CD4-positive, alpha-beta T cell treated with Interleukin-10 for 1 hour (primary cell): ENCODE data around the gene CAPRIN2.
A peak's percentile ranks its signal among the peaks of the same experiment; 100 is the strongest.

Experiments
- DNase-seq: peaks from one replicate; pipeline ENCODE4 v3.0.0-alpha.2; 2020

CAPRIN2 gene

DNA sequence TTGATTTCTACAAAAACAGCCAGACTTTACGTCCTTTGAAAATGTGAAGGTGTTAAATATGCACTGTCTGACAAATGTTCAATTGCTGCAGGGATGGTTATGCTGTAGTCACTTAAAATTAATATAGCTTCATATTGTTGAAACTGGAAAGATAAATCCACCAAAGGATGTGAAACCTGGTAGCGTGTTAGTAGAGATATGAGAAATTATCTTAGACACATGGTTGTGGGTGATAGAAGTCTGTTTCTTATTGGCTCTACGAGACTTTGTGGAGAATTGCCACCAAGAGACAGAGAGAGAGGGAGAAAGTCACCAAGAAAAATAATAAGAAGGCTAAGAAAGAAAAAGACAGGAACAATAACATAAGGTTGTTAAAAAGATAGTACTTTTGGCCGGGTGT, 2.6 kb upstream of the CAPRIN2 start:
- no peak for DNase-seq

DNA sequence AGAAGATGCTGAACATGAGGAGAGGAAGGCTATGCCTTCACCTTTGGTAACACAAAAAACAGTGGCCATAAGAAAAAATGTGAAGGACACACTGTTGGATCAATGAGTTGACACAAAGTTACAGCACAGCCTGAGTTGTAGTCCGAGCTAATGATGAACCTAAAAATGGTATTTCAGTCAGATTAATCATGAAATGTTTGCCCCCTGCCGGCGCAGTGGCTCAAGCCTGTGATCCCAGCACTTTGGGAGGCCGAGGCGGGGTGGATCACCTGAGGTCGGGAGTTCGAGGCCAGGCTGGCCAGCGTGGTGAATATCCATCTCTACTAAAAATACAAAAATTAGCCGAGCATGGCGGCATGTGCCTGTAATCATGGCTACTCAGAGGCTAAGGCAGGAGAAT, 1.3 kb upstream of the CAPRIN2 start:
- no peak for DNase-seq

DNA sequence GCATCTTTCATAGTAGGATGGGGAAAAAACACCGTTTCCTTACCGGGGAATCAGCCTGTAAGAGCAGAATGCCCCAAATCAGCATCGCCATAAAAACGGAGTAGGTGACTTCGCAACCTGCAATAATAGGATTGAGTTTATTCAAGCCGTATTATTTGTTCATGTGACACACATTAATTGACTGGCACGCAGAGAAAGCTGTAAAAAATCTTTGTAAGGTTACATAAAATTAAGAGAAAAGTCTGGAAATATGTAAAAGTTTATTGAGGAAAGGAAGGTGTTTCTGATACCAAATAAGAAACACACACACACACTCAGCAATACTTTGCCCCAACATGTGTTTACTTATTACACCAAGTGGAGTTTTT, 628 bp upstream of the CAPRIN2 start:
- DNase-seq: no peak

DNA sequence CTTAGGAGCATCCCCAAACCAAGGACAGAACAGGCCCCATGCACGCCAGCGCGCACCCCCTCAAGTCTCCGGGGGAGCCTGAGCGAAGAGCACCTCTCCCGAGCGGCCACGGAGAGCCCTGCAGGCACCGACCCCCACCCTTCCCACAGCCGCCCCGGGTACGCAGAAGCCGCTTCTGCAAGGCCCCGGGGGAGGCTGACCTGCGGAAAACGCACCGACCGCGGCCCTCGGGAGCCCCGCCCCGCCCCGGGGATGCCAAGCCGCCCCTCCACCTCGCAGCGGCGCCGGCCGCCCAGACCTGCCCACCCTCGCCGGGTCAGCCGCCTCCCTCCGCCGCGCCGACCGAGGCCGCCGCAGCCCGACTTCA, 385 bp downstream of the CAPRIN2 start:
- no peak for DNase-seq

DNA sequence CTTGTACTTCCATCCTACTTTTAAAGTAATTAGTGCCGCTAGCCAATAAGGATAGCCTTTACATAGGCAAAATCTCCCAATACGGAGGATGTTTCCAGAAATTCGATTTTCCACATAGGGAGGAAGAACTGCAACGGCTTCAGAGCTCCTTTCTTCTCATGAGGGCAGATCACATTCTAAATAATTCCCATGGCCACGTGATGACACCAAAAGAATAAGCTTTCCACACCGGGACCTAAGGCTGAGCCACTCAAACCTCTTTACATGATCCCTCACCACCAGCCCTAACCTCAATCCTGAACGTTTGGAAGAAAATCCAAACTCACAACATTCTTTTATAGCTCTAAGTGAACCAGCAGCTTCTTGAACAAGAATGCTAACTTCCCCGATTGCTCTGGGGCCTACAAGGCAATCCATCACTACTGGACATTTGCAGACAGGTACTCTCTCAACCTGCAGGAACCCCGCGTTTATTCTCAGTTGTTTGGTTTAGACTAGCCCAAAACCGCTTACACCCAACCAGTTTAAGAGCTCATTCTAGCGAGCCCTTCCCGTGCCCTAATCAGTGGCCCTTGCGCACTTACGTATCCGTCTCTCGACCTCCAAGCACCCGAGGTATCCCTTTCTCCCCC, 884 bp downstream of the CAPRIN2 start:
- no peak for DNase-seq

DNA sequence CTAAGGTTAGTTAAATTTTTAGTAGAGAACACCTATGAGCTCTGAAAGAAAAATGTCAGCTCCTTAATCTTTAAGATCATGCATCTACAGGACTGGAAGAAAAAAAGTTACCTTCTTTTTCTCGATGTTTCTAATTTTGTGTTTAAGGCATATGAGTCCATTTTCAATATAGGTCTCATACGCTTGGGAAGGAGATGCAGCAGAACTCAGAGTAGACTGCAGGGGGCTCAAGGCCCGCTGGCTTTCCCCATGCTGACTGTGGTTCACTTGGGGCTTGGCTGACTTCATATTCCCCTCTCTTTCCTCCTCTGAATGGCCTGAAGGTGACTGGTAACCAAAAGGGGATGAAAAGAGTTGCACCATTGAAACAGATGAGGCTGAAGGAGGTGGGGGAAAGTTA, 1.5 kb downstream of the CAPRIN2 start:
- peak; percentile 15 for DNase-seq

DNA sequence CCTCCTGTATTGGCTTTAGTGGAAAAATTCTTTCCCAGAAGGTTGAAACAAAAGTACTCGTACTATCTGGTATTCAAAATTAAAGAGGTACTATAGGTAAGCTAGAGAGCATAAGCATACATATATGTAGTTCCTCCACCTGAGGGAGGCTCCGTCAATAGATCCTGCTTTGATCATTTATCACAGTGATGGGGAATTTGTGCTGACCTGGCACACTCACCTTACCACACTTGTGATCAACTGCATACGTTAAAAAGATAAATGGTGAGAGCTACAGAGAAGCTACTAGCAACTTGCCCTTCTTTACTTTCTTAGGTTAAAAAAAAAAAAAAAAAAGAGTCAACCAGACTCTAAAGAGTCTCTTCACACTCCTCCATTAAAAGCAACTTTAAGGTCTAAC, 2.5 kb downstream of the CAPRIN2 start:
- DNase-seq: no peak

DNA sequence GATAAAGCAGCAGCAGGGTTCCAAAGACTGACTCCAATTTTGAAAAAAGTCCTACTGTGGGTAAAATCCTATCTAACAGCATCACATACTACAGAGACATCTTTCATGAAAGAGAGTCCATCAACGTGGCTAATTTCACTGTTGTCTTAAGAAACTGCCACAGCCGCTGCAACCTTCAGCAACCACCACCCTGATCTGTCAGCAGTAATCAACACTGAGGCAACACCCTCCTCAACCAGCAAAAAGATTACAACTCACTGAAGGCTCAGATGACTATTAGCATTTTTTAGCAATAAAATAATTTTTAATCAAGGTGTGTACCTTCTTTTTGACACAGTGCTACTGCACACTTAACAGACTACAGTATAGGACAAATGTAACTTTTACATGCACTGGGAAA, 6.6 kb downstream of the CAPRIN2 start:
- DNase-seq: no peak

DNA sequence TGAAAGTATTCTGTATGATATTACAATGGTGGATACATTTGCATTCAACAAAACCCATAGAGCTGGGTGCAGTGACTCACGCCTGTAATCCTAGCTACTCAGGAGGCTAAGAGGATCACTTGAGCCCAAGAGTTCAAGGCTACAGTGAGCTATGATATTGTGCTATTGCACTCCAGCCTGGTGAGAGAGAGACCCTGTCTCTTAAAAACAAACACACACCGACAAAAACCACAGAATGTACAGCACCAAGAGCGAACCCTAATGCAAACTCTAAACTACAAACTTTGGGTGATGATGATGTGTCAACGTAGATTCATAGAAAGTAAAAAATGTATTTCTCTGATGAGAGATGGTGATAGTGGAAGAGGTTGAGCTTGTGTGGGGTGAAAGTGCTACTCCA, 8.6 kb downstream of the CAPRIN2 start:
- no peak for DNase-seq

DNA sequence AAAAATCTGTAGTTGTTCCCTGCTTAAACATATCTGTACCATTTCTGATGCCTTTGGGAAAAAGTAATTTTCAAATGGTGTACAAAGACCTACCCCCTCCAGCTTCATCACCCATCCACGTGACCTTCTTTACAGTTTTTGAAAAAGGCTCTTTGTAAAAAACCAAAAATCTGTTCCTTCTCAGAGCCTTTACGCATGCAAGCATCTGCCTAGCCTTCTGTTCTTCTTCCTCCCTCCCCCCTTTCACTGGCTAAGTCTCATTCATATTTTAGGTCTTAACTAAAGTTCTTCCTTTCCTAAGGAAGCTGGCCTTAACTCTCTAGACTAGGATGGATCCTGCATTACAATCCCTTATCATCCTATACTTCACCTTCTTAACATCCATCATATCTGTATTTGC, 10.4 kb downstream of the CAPRIN2 start:
- DNase-seq: no peak

DNA sequence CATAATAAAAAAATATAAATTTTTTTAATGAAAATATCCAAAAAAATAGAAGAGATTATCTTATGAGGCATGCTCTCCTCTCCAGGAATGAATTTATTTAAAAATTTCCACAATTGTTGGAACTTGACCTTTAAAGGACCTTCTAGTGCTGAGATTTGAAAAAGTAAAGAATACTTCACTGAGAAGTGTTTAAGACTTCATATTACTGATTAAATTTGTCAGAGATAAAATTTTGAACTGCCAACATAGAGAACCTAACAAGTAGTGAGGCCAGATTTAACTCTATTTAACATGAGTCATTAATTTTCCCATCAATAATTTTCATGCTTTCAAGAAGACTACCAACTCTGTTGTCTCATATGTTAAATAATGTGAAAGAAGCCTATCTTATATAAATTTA, 14.5 kb downstream of the CAPRIN2 start:
- no peak for DNase-seq

DNA sequence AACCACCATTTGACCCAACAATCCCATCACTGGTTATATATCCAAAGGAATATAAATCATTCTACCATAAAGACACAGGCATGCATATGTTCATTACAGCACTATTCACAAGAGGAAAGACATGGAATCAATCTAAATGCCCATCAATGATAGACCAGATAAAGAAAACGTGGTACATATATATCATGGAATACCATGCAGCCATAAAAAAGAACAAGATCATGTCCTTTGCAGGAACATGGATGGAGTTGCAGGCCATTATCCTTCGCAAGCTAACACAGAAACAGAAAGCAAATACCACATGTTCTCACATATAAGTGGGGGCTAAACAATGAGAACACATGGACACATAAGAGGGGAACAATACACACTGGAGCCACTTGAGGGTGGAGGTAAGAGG, 15.7 kb downstream of the CAPRIN2 start:
- no peak for DNase-seq

DNA sequence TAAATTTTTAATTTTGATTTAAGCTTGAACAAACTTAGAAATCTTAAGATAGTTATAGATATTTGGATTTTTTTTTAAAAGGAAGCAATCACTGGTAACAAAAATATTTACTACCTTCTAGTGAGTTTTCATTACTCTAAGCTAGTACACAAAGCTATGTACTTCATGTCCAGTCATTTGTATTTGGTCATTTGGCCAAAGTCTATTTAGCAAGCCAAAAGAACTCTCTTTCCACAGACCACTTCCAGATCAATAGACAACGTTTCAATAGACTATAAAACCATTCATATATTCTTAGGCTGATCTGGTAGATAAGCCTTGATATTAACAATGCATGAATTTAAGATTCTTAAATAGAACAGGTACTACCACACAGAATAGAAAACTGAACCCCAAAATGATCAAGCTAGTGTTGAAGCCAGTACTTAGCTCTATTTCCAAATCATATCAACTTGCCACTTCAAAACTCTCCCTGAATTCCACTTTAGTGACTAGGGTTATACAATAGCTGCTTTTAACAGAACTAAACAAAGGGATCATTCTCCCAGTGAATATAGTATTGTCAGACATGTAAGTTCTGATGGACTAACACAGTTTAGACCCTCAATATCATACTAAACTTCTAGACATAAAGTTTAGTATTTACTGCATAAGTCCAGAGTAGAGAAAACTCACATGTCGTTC, 21.7 kb downstream of the CAPRIN2 start:
- DNase-seq: no peak

DNA sequence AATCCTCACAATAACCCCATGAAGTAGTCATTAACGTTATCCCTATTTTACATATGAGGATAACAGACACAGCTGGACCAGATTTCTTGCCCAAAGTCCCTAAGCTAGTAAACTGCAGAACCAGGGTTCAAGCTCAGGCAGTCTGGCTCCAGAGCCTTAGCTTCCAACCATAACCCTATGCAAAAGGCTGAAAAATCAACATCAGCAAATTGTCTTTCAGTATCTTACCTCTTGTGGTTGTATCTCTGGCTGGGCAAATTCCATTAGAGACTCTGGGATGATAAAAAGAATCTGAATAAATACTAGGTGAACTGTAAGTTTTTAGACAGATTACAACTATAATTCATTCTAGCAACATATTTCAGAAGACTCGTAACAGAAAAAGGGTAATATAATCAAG, 24.7 kb downstream of the CAPRIN2 start:
- no peak for DNase-seq

DNA sequence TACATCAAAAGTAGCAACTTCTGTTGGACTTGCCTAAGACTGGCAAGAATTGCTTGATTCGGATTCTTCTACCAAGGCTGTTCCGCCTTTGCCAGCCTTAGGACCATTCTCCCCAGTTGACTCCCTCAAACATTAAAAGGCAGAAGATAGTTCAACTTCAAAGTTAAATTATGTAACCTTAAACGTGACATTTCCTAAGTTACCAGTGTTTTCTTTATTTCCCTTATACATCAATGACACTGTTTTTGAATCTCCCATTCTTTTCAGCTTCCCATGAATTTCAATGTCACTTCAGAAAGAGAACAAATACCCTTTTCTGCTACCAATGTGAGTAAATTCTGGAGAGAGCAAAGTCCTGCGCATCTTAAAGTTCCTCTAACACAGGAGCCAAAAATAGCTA, 25.2 kb downstream of the CAPRIN2 start:
- no peak for DNase-seq

DNA sequence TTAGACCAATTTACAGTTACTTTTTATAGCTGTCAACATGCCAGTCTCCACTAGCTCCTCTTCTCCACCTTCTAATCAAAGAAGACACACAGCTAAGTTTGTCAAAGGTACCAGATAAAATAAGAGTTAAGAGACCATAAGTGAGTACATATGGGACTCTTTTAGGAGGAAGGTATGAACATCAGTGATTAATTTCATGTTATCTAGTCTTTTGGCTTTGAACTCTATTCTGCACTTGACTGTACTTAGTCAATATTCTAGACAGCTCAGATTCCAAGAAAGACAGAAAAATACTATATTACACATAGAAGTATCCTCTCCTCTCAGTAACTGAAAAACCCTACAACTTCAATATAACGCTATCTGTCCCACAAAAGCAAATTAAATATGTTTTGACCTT, 28.1 kb downstream of the CAPRIN2 start:
- DNase-seq: no peak

DNA sequence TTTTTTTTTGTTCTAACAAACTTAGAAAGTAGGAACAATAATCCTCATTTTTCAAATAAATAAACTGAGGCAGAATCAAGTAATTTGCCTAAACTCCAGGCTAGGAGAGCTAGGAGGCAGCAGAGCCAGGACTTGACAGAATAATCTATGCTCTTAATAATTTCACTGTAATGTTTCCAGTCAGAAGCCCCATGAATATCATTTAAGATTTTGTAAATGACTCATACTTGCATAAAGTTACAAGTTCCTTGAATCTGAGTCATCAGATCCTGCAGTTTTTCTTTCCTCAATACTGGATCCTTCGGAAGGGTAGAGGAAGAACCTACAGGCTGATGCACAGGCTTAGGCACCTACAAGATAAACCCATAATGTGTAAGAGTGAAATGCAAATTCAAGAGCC, 29.0 kb downstream of the CAPRIN2 start:
- no peak for DNase-seq

DNA sequence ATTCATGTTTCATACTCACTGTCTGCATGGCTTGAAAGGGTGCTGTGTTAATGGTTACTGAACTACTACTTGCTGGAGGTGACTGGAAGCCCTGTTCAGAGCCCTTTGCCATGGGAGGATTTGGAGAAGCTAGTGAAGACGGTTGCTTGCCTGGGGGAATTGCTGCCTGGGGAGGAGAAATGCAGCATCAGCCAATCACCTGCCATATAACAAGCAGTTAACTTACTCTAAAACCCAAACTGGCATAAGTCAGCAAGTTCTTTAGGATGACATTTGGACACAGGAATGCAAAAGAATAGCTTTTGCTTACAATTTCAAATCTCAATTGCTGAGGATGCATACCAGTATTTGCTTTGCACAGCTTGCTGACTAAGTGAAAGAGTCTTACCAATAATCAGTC, 35.7 kb downstream of the CAPRIN2 start:
- no peak for DNase-seq

DNA sequence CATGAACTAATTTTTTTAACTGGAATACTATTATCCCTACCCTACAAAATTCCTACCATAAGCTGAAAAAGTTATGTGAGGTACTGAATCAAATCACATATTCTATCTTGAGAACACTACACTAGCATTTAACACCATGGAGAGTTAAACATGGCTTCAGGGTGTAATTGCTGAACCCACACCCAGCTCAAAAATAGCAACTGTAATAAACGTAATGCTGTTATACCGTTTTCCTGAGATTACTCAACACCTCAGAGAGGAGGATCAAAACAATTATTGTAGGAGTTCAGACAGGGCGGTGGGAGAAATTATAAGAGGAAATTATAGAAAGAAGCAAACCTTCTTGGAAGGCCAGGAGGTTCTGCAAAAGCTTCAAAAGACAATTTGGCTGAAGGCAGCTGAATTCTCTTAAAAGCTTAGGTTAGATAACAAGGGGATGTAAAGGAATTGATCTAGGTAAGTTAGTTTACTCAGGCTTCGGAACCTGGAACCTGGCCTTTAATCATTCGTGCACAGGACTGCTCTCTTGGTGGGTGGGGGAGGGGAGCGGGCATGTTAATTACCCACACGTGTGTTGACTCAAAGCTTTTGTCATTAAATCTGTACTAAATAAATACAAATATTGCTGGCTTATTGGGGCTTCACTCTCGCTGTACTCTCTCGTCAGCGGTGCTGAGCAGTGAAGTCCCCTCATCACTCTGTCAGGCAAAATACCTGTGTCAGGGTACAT, 47.0 kb downstream of the CAPRIN2 start:
- no peak for DNase-seq

DNA sequence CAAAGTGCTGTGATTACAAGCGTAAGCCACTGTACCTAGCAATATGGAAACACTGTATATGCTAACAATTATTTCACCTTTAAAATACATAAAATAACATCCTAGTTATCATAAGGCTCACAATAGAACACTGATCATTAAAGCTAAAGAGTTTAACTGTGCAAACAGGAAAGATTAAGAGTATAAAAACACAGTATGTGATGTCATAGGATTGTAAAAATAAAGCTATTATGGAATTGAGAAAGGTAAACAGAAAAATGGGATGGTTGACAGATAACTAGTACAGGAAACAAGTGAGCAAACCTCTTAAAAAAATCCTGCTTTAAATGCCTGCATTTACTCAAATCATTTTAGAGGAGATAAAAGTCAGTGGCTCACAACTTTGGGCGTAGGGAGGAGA, 48.3 kb downstream of the CAPRIN2 start:
- DNase-seq: no peak

DNA sequence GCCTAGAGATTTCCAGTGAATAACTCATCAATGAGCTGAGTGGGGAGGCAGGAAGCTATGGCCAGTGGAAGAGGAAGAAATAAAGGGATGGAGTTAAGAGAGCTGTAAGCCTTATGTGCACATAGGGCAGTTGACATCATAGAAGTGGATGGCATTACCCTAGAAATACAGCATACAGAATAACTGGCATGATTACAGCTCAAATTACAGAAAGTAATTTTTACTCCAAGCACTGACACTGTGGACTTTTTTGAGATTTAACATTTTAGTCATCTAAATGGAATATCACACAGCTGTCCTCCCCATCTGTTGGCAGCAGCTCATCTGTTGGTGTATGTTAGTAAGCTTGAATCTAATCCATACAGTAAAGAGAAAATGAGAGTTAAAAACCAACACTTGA, 53.7 kb downstream of the CAPRIN2 start:
- DNase-seq: no peak

DNA sequence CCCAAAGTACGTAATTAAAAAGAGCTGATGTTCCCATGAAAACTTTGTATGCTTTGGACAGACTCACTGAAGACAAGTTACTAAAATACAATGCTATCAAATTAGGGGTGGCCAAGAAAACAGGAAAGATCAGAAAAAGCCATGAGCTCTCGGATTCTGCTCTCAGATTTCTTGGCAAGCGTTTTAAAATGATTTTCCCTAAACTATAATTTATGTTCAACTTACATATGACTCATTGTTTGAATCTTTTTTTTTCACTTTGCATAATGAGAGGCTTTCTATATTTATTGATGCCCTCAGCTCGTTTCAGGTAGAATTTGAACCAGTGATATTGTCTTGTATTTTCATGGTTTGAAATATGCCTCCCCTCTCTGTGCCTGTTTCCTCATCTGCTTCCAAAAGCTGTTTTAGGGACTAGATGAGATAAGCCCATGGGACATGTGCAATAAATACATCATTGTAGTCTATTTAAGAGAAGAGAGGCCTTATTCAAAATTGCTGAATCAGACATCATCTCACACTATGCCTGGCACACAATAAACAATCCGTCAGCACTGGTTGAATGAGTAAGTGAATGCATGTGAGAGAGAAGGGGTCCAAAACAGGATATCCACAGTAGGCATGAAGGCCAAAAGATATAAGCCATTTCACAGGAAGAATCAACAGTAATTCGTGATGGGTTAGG, 54.4 kb downstream of the CAPRIN2 start:
- no peak for DNase-seq

DNA sequence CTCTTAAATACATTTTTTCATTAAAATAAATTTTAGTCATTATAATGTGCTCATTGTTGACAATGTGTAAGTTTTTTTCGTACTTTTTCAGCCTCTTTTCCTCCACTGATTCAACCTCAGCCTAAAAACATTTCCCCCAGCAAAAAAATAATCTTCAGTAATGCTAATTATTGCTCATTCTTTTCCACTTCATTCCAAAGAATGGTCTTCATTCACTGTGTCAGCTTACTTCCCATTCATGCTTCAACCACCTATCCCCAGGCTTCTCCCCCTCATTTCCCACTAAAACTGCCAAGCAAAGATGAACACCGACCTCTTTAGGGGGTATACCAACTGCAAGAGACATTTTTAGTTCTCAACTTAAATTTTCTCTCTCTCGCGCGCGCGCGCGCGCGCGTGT, 56.4 kb downstream of the CAPRIN2 start:
- no peak for DNase-seq

DNA sequence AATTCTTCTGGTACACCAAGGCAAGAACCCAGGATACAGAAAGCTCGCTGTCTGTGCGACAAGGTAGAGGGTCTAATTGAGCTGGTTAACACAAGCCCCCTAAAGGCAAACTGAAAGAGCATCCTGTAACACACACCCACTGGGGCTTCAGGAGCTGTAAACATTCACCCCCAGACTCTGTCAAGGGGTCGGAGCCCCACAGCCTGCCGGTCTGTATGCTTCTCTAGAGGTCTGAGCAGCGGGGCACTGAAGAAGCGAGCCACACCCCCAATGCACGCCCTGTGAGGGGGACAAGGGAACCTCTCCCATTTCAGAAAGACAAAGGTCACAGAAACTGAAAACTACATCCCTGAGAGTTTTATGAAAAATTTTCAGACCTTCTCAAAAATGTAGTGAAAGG, 57.8 kb downstream of the CAPRIN2 start:
- no peak for DNase-seq
